K562 (cell line): ENCODE data around the gene NDUFB3. TPM values are rescaled to one million over a fixed set of nuclear protein-coding genes. Genes with fewer than 3 reads are reported as not detected.

Source experiments
- ATAC-seq: fragments of 200-7000 bp; cut with Tn5 transposase; 3 replicates; pipeline ENCODE4 v1.9.1; 2020; ENCODE audit warnings: moderate library complexity
- BruUV-seq: library from RNA; stranded (reverse); fragments of 400-500 nt; replicated peaks from 2 replicates; lab custom pipeline; 2021; lab: Mats Ljungman, UMichigan
- CTCF ChIA-PET: fragments of 300-600 bp; formaldehyde crosslinking; extraction: SDS; loops from one replicate; lab custom pipeline; 2021; ENCODE audit warnings: low intra/inter-chr PET ratio; lab: Yijun Ruan, JAX
- POLR2A ChIA-PET: fragments of 300-600, 350-650 bp; sonication (Branson Sonifier 250); formaldehyde crosslinking; extraction: SDS; loops from one replicate; lab custom pipeline; 2021; ENCODE audit warnings: antibody characterized with exemption, inconsistent platforms; lab: Yijun Ruan, JAX
- DNase-seq, 4 experiments: peaks; one replicate each; pipeline versions ENCODE4 v3.0.0 to v3.0.0-alpha.2; 2011 to 2018; ENCODE audit warnings: low spot score in 3 of 4, mixed read lengths in 3 of 4; ENCODE audit errors: extremely low read depth in 1 of 4
- FAIRE-seq: peaks from 2 replicates; lab custom pipeline; 2011; peaks lifted over from hg19 to GRCh38; lab: Jason Lieb, UNC
- H2AFZ ChIP-seq: 2 replicates; pipeline ENCODE4 v1.6.0; 2011; ENCODE audit warnings: low read depth, low read length, control low read depth, inconsistent platforms
- H3K27ac ChIP-seq: fragments of 200-600 bp; 3 replicates; pipeline ENCODE4 v1.8.0; 2011; ENCODE audit warnings: low read depth, mild to moderate bottlenecking, control low read depth, inconsistent platforms, low read length, moderate library complexity, mixed read lengths; ENCODE audit errors: extremely low read depth
- H3K27me3 ChIP-seq, 2 experiments: fragments of 300-600 bp in 1 of 2; 2 replicates in 1 of 2; 3 replicates in 1 of 2; pipeline versions ENCODE4 v1.6.0 to v1.8.0; 2011; ENCODE audit warnings: inconsistent platforms in 2 of 2, low read length in 2 of 2, mild to moderate bottlenecking in 1 of 2, mixed read lengths in 1 of 2, moderate library complexity in 1 of 2; ENCODE audit not compliant: control insufficient read depth in 2 of 2, insufficient read depth in 2 of 2
- H3K36me3 ChIP-seq: fragments of 300-600 bp; 3 replicates; pipeline ENCODE4 v1.8.0; 2011; ENCODE audit warnings: mild to moderate bottlenecking, low read length, inconsistent platforms; ENCODE audit not compliant: control insufficient read depth, insufficient read depth
- H3K4me1 ChIP-seq, 2 experiments: fragments of 200-600 bp in 1 of 2; replicated peaks in 1 of 2; 2 replicates in 1 of 2; 3 replicates in 1 of 2; pipeline versions ENCODE4 v1.5.1 to v1.8.0; 2011; ENCODE audit warnings: inconsistent platforms in 2 of 2, low read length in 2 of 2, mild to moderate bottlenecking in 1 of 2, mixed read lengths in 1 of 2, moderate library complexity in 1 of 2; ENCODE audit not compliant: control insufficient read depth in 2 of 2, insufficient read depth in 2 of 2
- H3K4me2 ChIP-seq: 2 replicates; pipeline ENCODE4 v1.6.1; 2011; ENCODE audit warnings: low read length, control low read depth, inconsistent platforms, mixed read lengths; ENCODE audit not compliant: insufficient read depth
- H3K4me3 ChIP-seq: fragments of 200-600 bp; sonication (generic), shearing (Covaris generic); 2 replicates; pipeline ENCODE4 v1.5.1; 2016; ENCODE audit warnings: control low read depth, inconsistent platforms
- H3K79me2 ChIP-seq: fragments of 200-600 bp; 3 replicates; pipeline ENCODE4 v1.8.0; 2011; ENCODE audit warnings: low read length, inconsistent platforms; ENCODE audit not compliant: control insufficient read depth, insufficient read depth
- H3K9ac ChIP-seq, 2 experiments: 2 replicates each; pipeline versions ENCODE4 v1.6.0 to v1.6.1; 2011; ENCODE audit warnings: low read depth in 2 of 2, low read length in 2 of 2, control low read depth in 1 of 2, inconsistent platforms in 1 of 2, mild to moderate bottlenecking in 1 of 2, mixed read lengths in 1 of 2; ENCODE audit not compliant: insufficient read depth in 1 of 2
- H3K9me1 ChIP-seq: one replicate; pipeline ENCODE4 v1.6.0; 2011; ENCODE audit warnings: inconsistent platforms, mild to moderate bottlenecking, low read length, moderate library complexity; ENCODE audit not compliant: control insufficient read depth, insufficient read depth
- H3K9me3 ChIP-seq: replicated peaks from 2 replicates; pipeline ENCODE4 v1.5.1; 2011; ENCODE audit warnings: low read depth, low read length, inconsistent platforms; ENCODE audit not compliant: control insufficient read depth, insufficient read depth
- H4K20me1 ChIP-seq: replicated peaks from 2 replicates; pipeline ENCODE4 v1.6.1; 2011; ENCODE audit warnings: low read length, inconsistent platforms, mixed read lengths; ENCODE audit not compliant: control insufficient read depth, insufficient read depth
- CBFA2T3 ChIP-seq: fragments of 450-650 bp; IDR thresholded peaks from 2 replicates; pipeline ENCODE4 v1.6.1; 2017
- CBX3 ChIP-seq, 2 experiments: IDR thresholded peaks; 1 replicate in 1 of 2; 2 replicates in 1 of 2; pipeline ENCODE4 v1.6.1; 2012; ENCODE audit warnings: inconsistent platforms in 2 of 2, low read length in 2 of 2, borderline replicate concordance in 1 of 2, control low read depth in 1 of 2
- PKNOX1 ChIP-seq: fragments of 450-650 bp; IDR thresholded peaks from 2 replicates; pipeline ENCODE4 v1.6.1; 2016
- POLR2AphosphoS5 ChIP-seq: IDR thresholded peaks from 2 replicates; pipeline ENCODE4 v1.6.1; 2011; ENCODE audit warnings: mild to moderate bottlenecking, low read depth, low read length, moderate library complexity; ENCODE audit not compliant: control insufficient read depth, insufficient read depth
- RBM25 ChIP-seq: fragments of 200-400 bp; formaldehyde crosslinking; IDR thresholded peaks from 2 replicates; pipeline ENCODE4 v1.6.1; 2018; ENCODE audit warnings: low read length, low read depth, moderate library complexity; ENCODE audit not compliant: severe bottlenecking
- WGBS: fragments of 100-300 bp; shearing (Covaris generic); methylation state at CpG from one replicate; pipeline ENCODE4 v1.1.6; 2016; ENCODE audit warnings: low coverage, mixed read lengths; ENCODE audit not compliant: insufficient coverage; ENCODE audit errors: missing lambda C conversion rate; 5-methylcytosine and 5-hydroxymethylcytosine counted together
- in situ Hi-C: fragments of 300-500 bp; cut with MboI; formaldehyde crosslinking; loops from 4 replicates; pipeline ENCODE4 v1.15.0; 2018; ENCODE audit warnings: inconsistent platforms, mixed read lengths
- intact Hi-C: fragments of 100-400 bp; cut with micrococcal nuclease; formaldehyde crosslinking; loops from 2 replicates; pipeline ENCODE4 v1.14.2; 2022
- polyA plus RNA-seq, 8 experiments: library from polyadenylated mRNA; depleted of rRNA in 4 of 8; stranded (reverse) in 5 of 8; unstranded in 3 of 8; fragments of >200 nt; fragmentation: Nextera tagmentation in 2 of 8; fragmentation: Illumina TruSeq in 1 of 8; extraction: Ambion mirVana in 2 of 8; extraction: Trizol in 1 of 8; gene quantifications; 2 replicates each; pipeline versions ENCODE4 v1.2.1 to v1.2.3, GENCODE V29; 2011 to 2014; ENCODE audit warnings: inconsistent platforms in 1 of 8, missing spikeins in 1 of 8
- total RNA-seq, 7 experiments: library from RNA; depleted of rRNA in 6 of 7; stranded (reverse); fragments of >200 nt in 6 of 7; fragmentation: Illumina TruSeq in 2 of 7; extraction: Trizol in 2 of 7; gene quantifications; 2 replicates each; pipeline versions ENCODE4 v1.2.1 to v1.2.3, GENCODE V29; 2011 to 2021; ENCODE audit warnings: low replicate concordance in 1 of 7
- TF ChIP-seq, protein P1 (sequence below): sonication (generic); IDR thresholded peaks from 2 replicates; pipeline ENCODE4 v1.6.1; 2016

NDUFB3 gene
- total and polyA plus RNA-seq, 9 of the 15 experiments (the other 6 are each of a cell fraction or from before 2014, with no cell fraction given) = 126 to 786 (median 156) TPM

- FAIRE-seq (peak; percentile 80), ATAC-seq (peak; percentile 84)
These were observed 12.9 kb upstream of the NDUFB3 start for GRCh38 chr2:201058914-201059313.

More at GRCh38 chr2:201058914-201059313, 12.9 kb upstream of the NDUFB3 start:
- Histone ChIP-seq H3K4me3 (no peak overlapping the region), H3K9ac (no peak overlapping the region), H3K27me3 (no peaks in the 10 kb centered on the region), H3K9me1 (no peaks in the 10 kb centered on the region), H3K79me2 (peaks cover 91% of the 10 kb centered on the region), H3K27ac (peak overlapping the region; percentile 46; the same call in 1 of the 3 replicates), H3K36me3 (peaks cover 43% of the 10 kb centered on the region), H3K9me3 (no peaks in the 10 kb centered on the region), H4K20me1 (no peaks in the 10 kb centered on the region), H3K4me1 (peaks cover 14 to 36% of the 10 kb centered on the region in 2 experiments), H3K4me2 (no peak overlapping the region), H2AFZ (no peak overlapping the region)
- WGBS = 18% methylated on average over 1 of the region's 1 CpG
- in situ Hi-C loops = no loop called here
- no TSS peak for BruUV-seq
- TF ChIP-seq, protein P1, sequence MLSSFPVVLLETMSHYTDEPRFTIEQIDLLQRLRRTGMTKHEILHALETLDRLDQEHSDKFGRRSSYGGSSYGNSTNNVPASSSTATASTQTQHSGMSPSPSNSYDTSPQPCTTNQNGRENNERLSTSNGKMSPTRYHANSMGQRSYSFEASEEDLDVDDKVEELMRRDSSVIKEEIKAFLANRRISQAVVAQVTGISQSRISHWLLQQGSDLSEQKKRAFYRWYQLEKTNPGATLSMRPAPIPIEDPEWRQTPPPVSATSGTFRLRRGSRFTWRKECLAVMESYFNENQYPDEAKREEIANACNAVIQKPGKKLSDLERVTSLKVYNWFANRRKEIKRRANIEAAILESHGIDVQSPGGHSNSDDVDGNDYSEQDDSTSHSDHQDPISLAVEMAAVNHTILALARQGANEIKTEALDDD = peak; percentile 36; the same call in 1 of the 2 replicates
- TF ChIP-seq CBX3 (IDR thresholded peaks at IDR 0.05; ENCODE audit: borderline replicate concordance in 1 of 2, low read length in 2 of 2) (0 out of 3 replicates have a peak, but pooled peaks of 1 of the 2 experiments have one; percentile 16), RBM25 (no peak), CBFA2T3 (peak; percentile 49; the same call in 1 of the 2 replicates), POLR2AphosphoS5 (0 out of 2 replicates have a peak, but pooled peaks have one; percentile 25), PKNOX1 (peak; percentile 42; the same call in 1 of the 2 replicates)
- ChIA-PET POLR2A (interaction anchor here (0.7 to 0.9 kb wide), 2 partner anchors 9 to 20 kb away, joined by 3 to 4 read pairs; no protein-coding TSS in a partner anchor), CTCF (no interaction called here)
- DNase-seq = peak in 2 of 4 experiments; percentile 22 to 59
- intact Hi-C loops = no loop called here
